MCF 10A (cell line): Measurements from ENCODE around the gene PUM2. TPM values are rescaled to one million over a fixed set of nuclear protein-coding genes. Genes with fewer than 3 reads are reported as not detected.

Experiments used
- BruUV-seq: library from RNA; stranded (reverse); fragments of 400-500 nt; replicated peaks from 2 replicates; lab custom pipeline; 2021; lab: Mats Ljungman, UMichigan
- CTCF ChIA-PET: fragments of 300-600 bp; sonication (Branson Sonifier 250); formaldehyde crosslinking; extraction: SDS; loops from one replicate; lab custom pipeline; 2021; ENCODE audit warnings: antibody characterized with exemption, inconsistent platforms; lab: Yijun Ruan, JAX
- POLR2A ChIA-PET: fragments of 300-600, 350-650 bp; sonication (Branson Sonifier 250); formaldehyde crosslinking; extraction: SDS; loops from one replicate; lab custom pipeline; 2020; ENCODE audit warnings: antibody characterized with exemption, inconsistent platforms; lab: Yijun Ruan, JAX
- DNase-seq: peaks from one replicate; pipeline ENCODE4 v3.0.0-alpha.2; 2018; ENCODE audit not compliant: unreplicated experiment
- H3K27ac Mint-ChIP-seq: one replicate; pipeline ENCODE4 v1.8.0; 2022; ENCODE audit warnings: mild to moderate bottlenecking, low read depth, mixed read lengths; ENCODE audit not compliant: unreplicated experiment
- H3K27me3 Mint-ChIP-seq: one replicate; pipeline ENCODE4 v1.8.0; 2022; ENCODE audit warnings: mixed read lengths; ENCODE audit not compliant: insufficient read depth, unreplicated experiment
- H3K36me3 Mint-ChIP-seq: one replicate; pipeline ENCODE4 v1.8.0; 2022; ENCODE audit warnings: mild to moderate bottlenecking, moderate library complexity, mixed read lengths; ENCODE audit not compliant: insufficient read depth, unreplicated experiment
- H3K4me1 Mint-ChIP-seq: one replicate; pipeline ENCODE4 v1.8.0; 2022; ENCODE audit warnings: mixed read lengths; ENCODE audit not compliant: insufficient read depth, unreplicated experiment
- H3K4me3 Mint-ChIP-seq: one replicate; pipeline ENCODE4 v1.8.0; 2022; ENCODE audit warnings: mild to moderate bottlenecking, moderate library complexity, mixed read lengths; ENCODE audit not compliant: unreplicated experiment
- H3K9me3 Mint-ChIP-seq: one replicate; pipeline ENCODE4 v1.8.0; 2022; ENCODE audit warnings: mixed read lengths; ENCODE audit not compliant: unreplicated experiment
- intact Hi-C: fragments of 100-400 bp; cut with micrococcal nuclease; formaldehyde crosslinking; loops from 2 replicates; pipeline ENCODE4 v1.14.1; 2022
- total RNA-seq: library from RNA; stranded (reverse); gene quantifications from 2 replicates; pipeline ENCODE4 v1.2.3, GENCODE V29; 2022
- TF ChIP-seq, protein P1 (sequence below): fragments of 200-600 bp; IDR thresholded peaks from one replicate; pipeline ENCODE4 v1.8.0; 2022; ENCODE audit warnings: antibody characterized with exemption, mild to moderate bottlenecking; ENCODE audit not compliant: unreplicated experiment

The PUM2 gene
- total RNA-seq, 1 experiment from 2014 or later = 86.7 TPM

DNA sequence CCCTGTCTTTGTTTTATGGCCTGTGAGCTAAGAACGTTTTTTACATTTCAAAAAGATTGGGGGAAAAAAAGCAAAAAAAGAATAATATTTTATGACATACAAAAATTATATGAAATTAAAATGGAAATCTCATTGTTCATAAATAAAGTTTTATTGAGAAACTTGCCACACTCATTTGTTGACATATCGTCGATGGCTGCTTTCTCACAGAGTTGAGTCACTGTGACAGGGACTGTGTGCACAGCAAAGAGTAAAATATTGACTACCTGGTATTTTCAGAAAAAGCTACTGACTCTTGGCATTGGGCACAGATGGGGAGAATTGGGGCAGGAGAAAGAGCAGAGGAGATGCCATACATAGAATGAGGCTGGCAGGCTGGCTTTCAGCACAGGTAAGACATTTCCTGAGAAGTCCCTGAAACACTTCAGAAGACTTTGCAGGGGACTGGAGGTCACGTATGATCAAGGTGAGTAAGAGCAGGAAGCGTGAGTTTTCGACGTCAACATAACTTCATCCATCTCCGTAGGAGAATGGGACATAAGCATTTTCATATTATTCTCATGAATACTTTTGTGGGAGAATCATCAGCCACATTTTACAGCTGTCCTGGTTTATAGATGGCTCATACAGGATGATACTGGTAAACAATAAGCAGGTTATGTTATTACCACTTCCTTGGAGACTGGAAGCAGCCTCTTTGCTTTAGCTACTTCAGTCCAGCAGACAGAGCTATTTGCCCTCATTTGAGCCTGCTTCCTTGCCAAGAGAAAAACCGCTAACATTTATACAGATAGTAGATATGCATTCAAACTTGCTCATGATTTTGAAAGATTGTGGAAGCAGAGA lies 32.5 kb upstream of the PUM2 start:
- Mint-ChIP-seq H3K9me3 (no peaks in the 10 kb centered on the region), H3K27me3 (no peaks in the 10 kb centered on the region), H3K4me3 (no peak overlapping the region), H3K4me1 (no peaks in the 10 kb centered on the region), H3K36me3 (no peaks in the 10 kb centered on the region), H3K27ac (no peak overlapping the region)
- BruUV-seq = no TSS peak
- no peak for DNase-seq
- intact Hi-C loops = no loop called here
- CTCF ChIA-PET = interaction anchor here (0.6 to 2.2 kb wide), 10 partner anchors 13 to 253 kb away, joined by 3 to 7 read pairs (median 4); no protein-coding TSS in a partner anchor
- TF ChIP-seq, protein P1, sequence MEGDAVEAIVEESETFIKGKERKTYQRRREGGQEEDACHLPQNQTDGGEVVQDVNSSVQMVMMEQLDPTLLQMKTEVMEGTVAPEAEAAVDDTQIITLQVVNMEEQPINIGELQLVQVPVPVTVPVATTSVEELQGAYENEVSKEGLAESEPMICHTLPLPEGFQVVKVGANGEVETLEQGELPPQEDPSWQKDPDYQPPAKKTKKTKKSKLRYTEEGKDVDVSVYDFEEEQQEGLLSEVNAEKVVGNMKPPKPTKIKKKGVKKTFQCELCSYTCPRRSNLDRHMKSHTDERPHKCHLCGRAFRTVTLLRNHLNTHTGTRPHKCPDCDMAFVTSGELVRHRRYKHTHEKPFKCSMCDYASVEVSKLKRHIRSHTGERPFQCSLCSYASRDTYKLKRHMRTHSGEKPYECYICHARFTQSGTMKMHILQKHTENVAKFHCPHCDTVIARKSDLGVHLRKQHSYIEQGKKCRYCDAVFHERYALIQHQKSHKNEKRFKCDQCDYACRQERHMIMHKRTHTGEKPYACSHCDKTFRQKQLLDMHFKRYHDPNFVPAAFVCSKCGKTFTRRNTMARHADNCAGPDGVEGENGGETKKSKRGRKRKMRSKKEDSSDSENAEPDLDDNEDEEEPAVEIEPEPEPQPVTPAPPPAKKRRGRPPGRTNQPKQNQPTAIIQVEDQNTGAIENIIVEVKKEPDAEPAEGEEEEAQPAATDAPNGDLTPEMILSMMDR = no peak
- POLR2A ChIA-PET = interaction anchor here (1.1 to 1.6 kb wide), 3 partner anchors 9 to 34 kb away, joined by 4 to 7 read pairs (median 5); no protein-coding TSS in a partner anchor

DNA sequence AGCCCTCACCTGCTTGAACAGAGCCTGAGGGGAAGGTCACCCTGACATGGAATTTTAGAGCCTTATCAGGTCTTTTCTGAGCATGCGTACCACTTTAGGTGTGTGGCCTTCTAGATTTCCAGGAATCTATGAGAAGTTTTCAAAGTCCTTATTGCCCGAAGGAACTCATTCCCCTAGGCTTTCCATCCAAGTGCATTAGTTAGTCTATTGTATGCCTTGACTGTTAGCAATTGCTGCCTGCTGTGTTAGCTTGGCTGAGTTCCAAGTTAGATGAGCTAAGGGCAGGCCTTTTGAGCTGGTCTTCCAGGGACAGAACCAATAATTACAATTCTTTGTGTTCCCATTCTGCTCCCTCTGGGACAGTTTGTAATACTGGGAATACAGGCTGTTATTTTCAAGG lies 30.8 kb upstream of the PUM2 start:
- POLR2A ChIA-PET = interaction anchor here (0.6 to 1.6 kb wide), 7 partner anchors 9 to 269 kb away, joined by 3 to 5 read pairs (median 4); partner anchors contain the start of gene HS1BP3

DNA sequence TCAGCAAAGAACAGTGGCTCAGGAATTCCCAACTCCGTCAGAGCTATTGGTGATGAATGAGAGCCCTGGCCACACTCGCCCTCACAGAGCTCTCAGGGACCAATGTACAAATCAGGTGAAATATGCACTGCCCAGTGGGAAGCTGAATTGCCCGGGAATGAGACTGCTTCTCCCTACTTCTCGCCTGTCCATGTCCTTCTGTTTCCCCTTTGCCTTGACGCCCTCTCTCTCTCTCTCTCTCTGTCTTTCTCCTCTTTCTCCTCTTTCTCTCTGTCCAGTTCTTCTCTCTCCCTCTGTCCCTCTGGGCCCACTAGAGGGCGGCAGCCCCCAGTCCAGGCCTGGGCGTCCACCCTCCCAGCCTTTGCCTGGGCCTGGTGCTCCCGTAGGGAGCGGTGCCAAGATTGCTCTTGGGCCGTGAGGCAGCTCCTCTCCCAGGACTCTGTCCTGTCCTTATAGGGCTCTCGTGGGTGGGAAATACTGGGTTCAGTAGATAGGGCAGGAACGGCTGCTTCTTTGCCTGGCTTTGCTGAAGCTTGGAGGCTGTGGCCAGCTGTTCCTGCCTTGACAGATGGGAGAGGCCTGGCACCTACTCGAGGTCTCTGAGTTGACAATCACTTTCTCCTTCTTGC lies 28.4 kb upstream of the PUM2 start:
- no peaks in the 10 kb centered on the region for H3K27me3 Mint-ChIP-seq
- intact Hi-C loops = no loop called here
- DNase-seq = peak; percentile 83
- H3K27ac Mint-ChIP-seq = no peak overlapping the region
- ChIA-PET POLR2A (interaction anchor here (1.8 kb wide), 1 partner anchor 10 kb away, joined by 8 read pairs; no protein-coding TSS in a partner anchor), CTCF (interaction anchor here (0.5 to 4.3 kb wide), 14 partner anchors 9 to 256 kb away, joined by 3 to 26 read pairs (median 4); no protein-coding TSS in a partner anchor)
- no peaks in the 10 kb centered on the region for H3K36me3 Mint-ChIP-seq
- no peaks in the 10 kb centered on the region for H3K4me1 Mint-ChIP-seq
- no TSS peak for BruUV-seq
- no peak overlapping the region for H3K4me3 Mint-ChIP-seq
- TF ChIP-seq, protein P1 = peak; percentile 48
- H3K9me3 Mint-ChIP-seq = no peaks in the 10 kb centered on the region

More for the DNA sequence above, 30.8 kb upstream of the PUM2 start:
- CTCF ChIA-PET = interaction anchor here (0.5 to 4.3 kb wide), 14 partner anchors 10 to 270 kb away, joined by 3 to 26 read pairs (median 4); no protein-coding TSS in a partner anchor
- H3K9me3 Mint-ChIP-seq = no peaks in the 10 kb centered on the region
- no peak overlapping the region for H3K4me3 Mint-ChIP-seq
- no peaks in the 10 kb centered on the region for H3K27me3 Mint-ChIP-seq
- no peaks in the 10 kb centered on the region for H3K36me3 Mint-ChIP-seq
- H3K27ac Mint-ChIP-seq = no peak overlapping the region
- H3K4me1 Mint-ChIP-seq = no peaks in the 10 kb centered on the region
- TF ChIP-seq, protein P1 = no peak
- intact Hi-C loops = no loop called here
- no TSS peak for BruUV-seq
- DNase-seq = peak; percentile 59
